ENCODE data around the gene CORO2A.

DNA sequence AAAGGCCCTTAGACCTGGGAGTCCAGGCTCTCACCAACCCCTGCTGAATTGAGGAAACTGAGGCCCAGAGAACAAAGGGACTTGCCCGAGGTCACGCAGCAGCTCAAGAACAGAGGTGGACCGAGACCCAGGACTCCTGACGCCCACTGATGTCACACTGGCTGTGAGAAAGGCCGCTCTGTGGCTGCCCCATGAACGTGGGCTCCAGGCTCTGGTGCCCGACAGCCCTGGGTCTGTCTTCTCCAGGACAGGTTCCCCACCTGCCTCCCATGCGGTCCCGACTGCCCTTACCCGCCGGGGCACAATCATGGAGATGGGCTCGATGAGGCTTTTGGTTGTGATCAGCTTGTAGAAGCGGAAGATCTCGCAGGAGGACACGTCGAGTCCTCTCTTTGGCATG lies 64.1 kb downstream of the CORO2A start:
- TF ChIP-seq, protein P1, sequence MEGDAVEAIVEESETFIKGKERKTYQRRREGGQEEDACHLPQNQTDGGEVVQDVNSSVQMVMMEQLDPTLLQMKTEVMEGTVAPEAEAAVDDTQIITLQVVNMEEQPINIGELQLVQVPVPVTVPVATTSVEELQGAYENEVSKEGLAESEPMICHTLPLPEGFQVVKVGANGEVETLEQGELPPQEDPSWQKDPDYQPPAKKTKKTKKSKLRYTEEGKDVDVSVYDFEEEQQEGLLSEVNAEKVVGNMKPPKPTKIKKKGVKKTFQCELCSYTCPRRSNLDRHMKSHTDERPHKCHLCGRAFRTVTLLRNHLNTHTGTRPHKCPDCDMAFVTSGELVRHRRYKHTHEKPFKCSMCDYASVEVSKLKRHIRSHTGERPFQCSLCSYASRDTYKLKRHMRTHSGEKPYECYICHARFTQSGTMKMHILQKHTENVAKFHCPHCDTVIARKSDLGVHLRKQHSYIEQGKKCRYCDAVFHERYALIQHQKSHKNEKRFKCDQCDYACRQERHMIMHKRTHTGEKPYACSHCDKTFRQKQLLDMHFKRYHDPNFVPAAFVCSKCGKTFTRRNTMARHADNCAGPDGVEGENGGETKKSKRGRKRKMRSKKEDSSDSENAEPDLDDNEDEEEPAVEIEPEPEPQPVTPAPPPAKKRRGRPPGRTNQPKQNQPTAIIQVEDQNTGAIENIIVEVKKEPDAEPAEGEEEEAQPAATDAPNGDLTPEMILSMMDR (IDR thresholded peaks at IDR 0.05) = no peak
- no peak for TF ChIP-seq ZFX (IDR thresholded peaks at IDR 0.05; ENCODE audit: borderline replicate concordance)
